Activated B cell treated with CpG ODN at 0.5 μM for 24 hours (primary cell): ENCODE measurements around the gene PCDHGA9. TPM values are rescaled to one million over a fixed set of nuclear protein-coding genes. Genes with fewer than 3 reads are reported as not detected.

Experiments used
- ATAC-seq: fragments of 200-7000 bp; cut with Tn5 transposase; one replicate; pipeline ENCODE4 v1.10.0; 2021; ENCODE audit warnings: low read depth, mild to moderate bottlenecking, moderate library complexity
- CTCF ChIA-PET: fragments of 350-600 bp; sonication (Branson Sonifier 250); formaldehyde crosslinking; loops from one replicate; lab custom pipeline; 2021; ENCODE audit warnings: antibody characterized with exemption; lab: Charles Lee
- POLR2A ChIA-PET: fragments of 350-600 bp; sonication (Branson Sonifier 250); formaldehyde crosslinking; loops from one replicate; lab custom pipeline; 2021; ENCODE audit warnings: antibody characterized with exemption; lab: Charles Lee
- DNase-seq: peaks from one replicate; pipeline ENCODE4 v3.0.0; 2022
- H3K27ac Mint-ChIP-seq: one replicate; pipeline ENCODE4 v1.8.0; 2020; ENCODE audit warnings: mixed read lengths
- H3K27me3 Mint-ChIP-seq: one replicate; pipeline ENCODE4 v1.8.0; 2021; ENCODE audit warnings: mixed read lengths
- H3K36me3 Mint-ChIP-seq: one replicate; pipeline ENCODE4 v1.8.0; 2021; ENCODE audit warnings: low read depth, mixed read lengths
- H3K4me1 Mint-ChIP-seq: one replicate; pipeline ENCODE4 v1.8.0; 2021; ENCODE audit warnings: mixed read lengths
- H3K4me3 Mint-ChIP-seq: one replicate; pipeline ENCODE4 v1.8.0; 2020; ENCODE audit warnings: mild to moderate bottlenecking, mixed read lengths
- H3K9me3 Mint-ChIP-seq: one replicate; pipeline ENCODE4 v1.8.0; 2020; ENCODE audit warnings: mixed read lengths
- CTCF ChIP-seq: fragments of 200-600 bp; IDR thresholded peaks from one replicate; pipeline ENCODE4 v1.8.0; 2022; ENCODE audit warnings: antibody characterized with exemption, mild to moderate bottlenecking
- intact Hi-C: fragments of 100-400 bp; cut with micrococcal nuclease; formaldehyde crosslinking; loops from one replicate; pipeline ENCODE4 v1.15.1; 2024
- total RNA-seq: library from RNA; stranded (reverse); gene quantifications from 2 replicates; pipeline ENCODE4 v1.2.3, GENCODE V29; 2022

The PCDHGA9 gene
- total RNA-seq, 1 donor from 2014 or later: 1.3 TPM

- CTCF ChIA-PET: no interaction called here
- peaks cover 14% of the 10 kb centered on the region for H3K4me1 Mint-ChIP-seq
- peaks cover 29% of the 10 kb centered on the region for H3K9me3 Mint-ChIP-seq
- no peak for ATAC-seq
- H3K4me3 Mint-ChIP-seq: no peak overlapping the region
- H3K27me3 Mint-ChIP-seq: peaks cover 55% of the 10 kb centered on the region
- intact Hi-C loops: no loop called here
- H3K27ac Mint-ChIP-seq: no peak overlapping the region
- peaks cover 12% of the 10 kb centered on the region for H3K36me3 Mint-ChIP-seq
- POLR2A ChIA-PET: interaction anchor here (0.8 kb wide), 1 partner anchor 189 kb away, joined by 3 read pairs; the partner anchor contains the start of gene PCDHB8
- DNase-seq: no peak
- TF ChIP-seq CTCF: no peak
These were observed 36.3 kb upstream of the PCDHGA9 start for GRCh38 chr5:141366016-141366896.

- TF ChIP-seq CTCF: no peak
- DNase-seq (no peak), ATAC-seq (peak; percentile 64)
- Mint-ChIP-seq H3K36me3 (peaks cover 5% of the 10 kb centered on the region), H3K4me3 (peak within 1 kb of the TSS; percentile 81), H3K4me1 (peaks cover 7% of the 10 kb centered on the region), H3K9me3 (peaks cover 22% of the 10 kb centered on the region), H3K27me3 (peaks cover 54% of the 10 kb centered on the region), H3K27ac (no peak within 1 kb of the TSS)
- ChIA-PET POLR2A (interaction anchor here (0.6 kb wide), 2 partner anchors 44 to 220 kb away, joined by 3 to 4 read pairs; no protein-coding TSS in a partner anchor), CTCF (interaction anchor here (0.6 to 2.8 kb wide), 12 partner anchors 20 to 508 kb away, joined by 3 to 23 read pairs (median 4); partner anchors contain the start of genes PCDH1, PCDHGB1, PCDHGB5 and TAF7)
- intact Hi-C loops: loop anchor here (1.0 to 5.0 kb wide), 2 partner anchors 42 to 194 kb away; partner anchors contain the start of gene PCDHGA10
These were observed 32.4 kb upstream of the PCDHGA9 start, which contains the start of gene PCDHGB3 for GRCh38 chr5:141369994-141370848. TSS of gene PCDHGB3 (plus strand) at chr5:141370242. CDS start at chr5:141370395, 153 bp downstream.

GRCh38 chr5:141371572-141372475 lies 30.8 kb upstream of the PCDHGA9 start:
- peaks cover 7% of the 10 kb centered on the region for H3K4me1 Mint-ChIP-seq
- H3K9me3 Mint-ChIP-seq: peaks cover 17% of the 10 kb centered on the region
- peaks cover 43% of the 10 kb centered on the region for H3K27me3 Mint-ChIP-seq
- ATAC-seq (no peak), DNase-seq (no peak)
- no peak overlapping the region for H3K27ac Mint-ChIP-seq
- no peaks in the 10 kb centered on the region for H3K36me3 Mint-ChIP-seq
- no peak overlapping the region for H3K4me3 Mint-ChIP-seq
- no peak for TF ChIP-seq CTCF
- ChIA-PET POLR2A (no interaction called here), CTCF (interaction anchor here (2.8 kb wide), 1 partner anchor 192 kb away, joined by 23 read pairs; no protein-coding TSS in a partner anchor)
- intact Hi-C loops: loop anchor here (5.0 kb wide), 1 partner anchor 40 kb away; the partner anchor contains the start of gene PCDHGA10

GRCh38 chr5:141373673-141374317 lies 28.8 kb upstream of the PCDHGA9 start, which contains the start of gene PCDHGA6:
TSS of gene PCDHGA6 (plus strand) at chr5:141373891. CDS start at chr5:141374084, 193 bp downstream.
- ATAC-seq: no peak
- no peak for DNase-seq
- peaks cover 7% of the 10 kb centered on the region for H3K4me1 Mint-ChIP-seq
- peaks cover 22% of the 10 kb centered on the region for H3K9me3 Mint-ChIP-seq
- H3K27ac Mint-ChIP-seq: no peak within 1 kb of the TSS
- POLR2A ChIA-PET: no interaction called here
- peaks cover 37% of the 10 kb centered on the region for H3K27me3 Mint-ChIP-seq
- CTCF ChIA-PET: interaction anchor here (1.3 kb wide), 1 partner anchor 24 kb away, joined by 3 read pairs; the partner anchor contains the start of gene PCDHGB5
- intact Hi-C loops: loop anchor here (1.0 to 5.0 kb wide), 2 partner anchors 39 to 185 kb away; partner anchors contain the start of gene PCDHGA10
- peak within 1 kb of the TSS; percentile 12 for H3K4me3 Mint-ChIP-seq
- TF ChIP-seq CTCF: no peak
- H3K36me3 Mint-ChIP-seq: no peaks in the 10 kb centered on the region
